RWPE1 (cell line): ENCODE measurements around the gene MGME1.

Experiments used
- CTCF ChIA-PET: fragments of 350-600 bp; sonication (Branson Sonifier 250); formaldehyde crosslinking; extraction: SDS; loops from one replicate; lab custom pipeline; 2021; lab: Yijun Ruan, JAX
- POLR2A ChIA-PET: fragments of 400-600 bp; formaldehyde crosslinking; extraction: SDS; loops from one replicate; lab custom pipeline; 2020; ENCODE audit warnings: antibody characterized with exemption; ENCODE audit not compliant: low non-redundant PET; lab: Yijun Ruan, JAX
- DNase-seq: peaks from one replicate; pipeline ENCODE4 v3.0.0; 2012; ENCODE audit warnings: low spot score
- H3K27ac ChIP-seq: fragments of 450-650 bp; 2 replicates; pipeline ENCODE4 v1.5.1; 2017
- TF ChIP-seq, protein P1 (sequence below): fragments of 450-650 bp; conservative IDR thresholded peaks from 2 replicates; pipeline ENCODE4 v1.5.1; 2017; ENCODE audit warnings: low read depth, mild to moderate bottlenecking

The MGME1 gene

DNA sequence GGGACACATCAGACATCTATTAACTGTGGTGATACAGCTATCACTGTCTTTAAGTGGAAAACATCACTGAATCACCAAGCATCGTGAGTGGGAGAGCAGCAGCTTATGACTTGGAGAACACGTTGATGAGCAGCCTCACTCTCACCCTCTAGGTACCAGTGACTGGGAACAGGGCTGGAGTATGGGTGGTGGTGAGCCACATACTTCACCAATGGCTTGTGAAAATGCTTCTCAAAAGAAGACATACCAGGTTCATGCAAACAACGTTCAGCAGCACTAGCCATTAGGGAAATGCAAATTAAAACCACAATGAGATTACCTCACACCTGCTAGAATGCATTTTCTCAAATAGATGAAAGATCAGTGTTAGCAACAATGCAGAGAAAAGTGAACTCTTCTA is 25.5 kb upstream of the MGME1 start:
- POLR2A ChIA-PET, result no interaction called here
- no peak overlapping the region for H3K27ac ChIP-seq

DNA sequence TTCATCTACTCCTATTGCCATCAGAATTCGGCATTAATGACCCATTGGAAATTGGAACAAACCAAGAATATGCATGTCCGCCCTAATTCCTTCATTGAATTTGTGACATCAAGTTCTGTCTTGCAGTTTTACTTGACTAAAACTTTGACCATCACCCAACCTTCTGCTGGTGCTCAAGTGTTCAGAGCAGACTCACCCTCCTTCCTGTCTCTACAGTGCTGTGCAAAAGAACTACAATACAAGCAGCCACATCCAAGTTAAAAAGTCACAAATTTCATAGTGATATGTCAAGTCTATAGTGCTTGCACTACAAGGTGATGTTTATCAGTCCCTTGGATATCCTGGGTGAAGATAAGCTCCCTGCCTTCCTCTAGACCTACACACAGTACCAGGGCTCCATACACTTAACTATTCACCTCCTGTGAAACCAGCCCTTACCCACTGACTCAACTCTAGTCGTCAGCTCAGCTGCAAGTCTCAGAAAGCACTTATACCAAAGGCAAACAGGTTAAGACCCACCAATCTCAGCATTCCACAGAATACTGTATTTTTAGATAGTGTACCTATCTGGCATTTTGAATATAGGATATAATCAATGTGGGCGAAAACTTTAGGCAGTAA is 23.9 kb upstream of the MGME1 start:
- ChIA-PET POLR2A (no interaction called here), CTCF (no interaction called here)
- H3K27ac ChIP-seq, result no peak overlapping the region
- DNase-seq, result no peak
- TF ChIP-seq, protein P1, sequence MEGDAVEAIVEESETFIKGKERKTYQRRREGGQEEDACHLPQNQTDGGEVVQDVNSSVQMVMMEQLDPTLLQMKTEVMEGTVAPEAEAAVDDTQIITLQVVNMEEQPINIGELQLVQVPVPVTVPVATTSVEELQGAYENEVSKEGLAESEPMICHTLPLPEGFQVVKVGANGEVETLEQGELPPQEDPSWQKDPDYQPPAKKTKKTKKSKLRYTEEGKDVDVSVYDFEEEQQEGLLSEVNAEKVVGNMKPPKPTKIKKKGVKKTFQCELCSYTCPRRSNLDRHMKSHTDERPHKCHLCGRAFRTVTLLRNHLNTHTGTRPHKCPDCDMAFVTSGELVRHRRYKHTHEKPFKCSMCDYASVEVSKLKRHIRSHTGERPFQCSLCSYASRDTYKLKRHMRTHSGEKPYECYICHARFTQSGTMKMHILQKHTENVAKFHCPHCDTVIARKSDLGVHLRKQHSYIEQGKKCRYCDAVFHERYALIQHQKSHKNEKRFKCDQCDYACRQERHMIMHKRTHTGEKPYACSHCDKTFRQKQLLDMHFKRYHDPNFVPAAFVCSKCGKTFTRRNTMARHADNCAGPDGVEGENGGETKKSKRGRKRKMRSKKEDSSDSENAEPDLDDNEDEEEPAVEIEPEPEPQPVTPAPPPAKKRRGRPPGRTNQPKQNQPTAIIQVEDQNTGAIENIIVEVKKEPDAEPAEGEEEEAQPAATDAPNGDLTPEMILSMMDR, result no peak

More for the DNA sequence above, 25.5 kb upstream of the MGME1 start:
- TF ChIP-seq, protein P1, result no peak
- no peak for DNase-seq
- CTCF ChIA-PET, result no interaction called here

DNA sequence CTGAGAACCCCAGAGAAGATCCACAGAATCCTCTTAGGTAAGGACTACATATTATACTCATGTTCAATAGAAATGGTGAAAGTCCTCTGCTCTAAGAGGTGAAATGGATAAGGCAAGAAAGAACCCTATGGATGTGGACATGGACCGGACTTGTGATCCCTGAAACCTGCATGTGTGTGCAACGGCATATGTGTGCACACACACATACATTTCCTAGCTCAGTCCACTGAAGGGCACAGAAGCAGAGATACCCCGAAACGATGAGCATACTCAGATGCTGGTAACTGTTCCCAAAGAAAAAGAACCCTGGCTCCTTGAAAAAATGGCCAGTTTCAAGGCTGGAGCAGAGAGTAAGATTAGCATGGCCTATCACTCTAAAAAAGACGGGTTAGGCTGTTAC is 22.8 kb upstream of the MGME1 start:
- DNase-seq, result no peak
- ChIA-PET POLR2A (no interaction called here), CTCF (interaction anchor here (0.6 kb wide), 1 partner anchor 472 kb away, joined by 3 read pairs; no protein-coding TSS in a partner anchor)

DNA sequence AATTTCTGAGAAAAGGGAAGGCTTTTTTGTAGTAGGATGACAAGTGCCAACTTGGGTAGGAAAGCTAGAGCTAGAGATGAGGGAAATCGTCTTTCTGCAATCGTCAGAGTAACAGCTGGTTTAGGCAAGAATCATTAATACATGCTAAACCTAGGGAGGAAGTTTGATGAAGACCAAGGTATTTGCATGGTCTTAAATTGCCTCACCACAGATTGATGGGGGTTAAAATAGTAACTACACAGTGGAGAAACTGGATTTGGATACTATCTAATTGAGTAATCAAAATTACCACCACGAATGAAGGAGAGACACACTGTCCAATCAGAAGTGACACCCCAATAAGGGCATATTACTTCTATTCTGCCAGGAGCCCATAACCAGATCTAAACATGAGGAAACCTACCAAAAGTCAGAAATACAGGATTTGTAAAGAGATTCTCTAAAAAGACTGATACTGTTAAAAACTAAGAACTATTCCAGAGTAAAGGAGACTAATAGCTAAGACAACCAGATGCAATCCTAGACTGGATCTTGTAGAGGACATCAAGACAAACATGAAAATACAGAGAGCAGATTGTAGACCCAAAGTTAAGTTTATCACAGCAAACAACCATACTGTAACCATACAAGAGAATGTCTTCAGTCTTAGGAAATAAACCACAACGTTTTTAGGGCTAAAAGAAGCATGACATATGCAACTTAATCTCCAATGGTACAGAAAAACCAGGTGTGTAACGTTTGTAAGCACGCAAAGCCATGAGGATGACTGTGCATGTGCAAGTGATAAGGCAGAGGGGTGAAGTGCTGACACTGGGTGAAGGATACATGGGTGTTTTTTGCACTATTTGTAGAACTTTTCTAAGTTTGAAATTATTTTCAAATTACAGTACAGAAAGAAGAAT is 22.0 kb upstream of the MGME1 start:
- H3K27ac ChIP-seq, result no peak overlapping the region
- TF ChIP-seq, protein P1, result no peak
- ChIA-PET POLR2A (no interaction called here), CTCF (no interaction called here)
- DNase-seq, result no peak

More for the DNA sequence above, 22.8 kb upstream of the MGME1 start:
- H3K27ac ChIP-seq, result no peak overlapping the region
- TF ChIP-seq, protein P1, result no peak

DNA sequence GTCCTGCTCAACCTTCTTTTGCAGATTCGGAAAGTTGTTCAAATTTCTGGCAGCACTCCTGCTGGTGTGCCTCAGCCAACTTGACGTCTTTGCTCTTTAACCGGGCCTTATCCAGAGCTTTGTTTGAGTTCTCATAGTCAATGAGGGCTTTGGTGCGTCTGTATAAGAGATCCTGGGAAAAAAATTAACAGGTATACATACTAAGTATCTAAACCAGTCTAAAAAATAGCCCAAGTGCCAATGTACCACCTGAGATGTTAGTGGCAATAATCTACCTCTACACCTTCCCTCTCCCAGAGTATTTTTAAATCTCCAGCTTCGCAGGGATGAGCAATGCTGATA is 21.4 kb upstream of the MGME1 start:
- ChIA-PET CTCF (interaction anchor here (0.7 kb wide), 1 partner anchor 270 kb away, joined by 3 read pairs; no protein-coding TSS in a partner anchor), POLR2A (interaction anchor here (0.5 kb wide), 1 partner anchor 10 kb away, joined by 8 read pairs; no protein-coding TSS in a partner anchor)
- H3K27ac ChIP-seq, result no peak overlapping the region
- TF ChIP-seq, protein P1, result no peak
- no peak for DNase-seq

DNA sequence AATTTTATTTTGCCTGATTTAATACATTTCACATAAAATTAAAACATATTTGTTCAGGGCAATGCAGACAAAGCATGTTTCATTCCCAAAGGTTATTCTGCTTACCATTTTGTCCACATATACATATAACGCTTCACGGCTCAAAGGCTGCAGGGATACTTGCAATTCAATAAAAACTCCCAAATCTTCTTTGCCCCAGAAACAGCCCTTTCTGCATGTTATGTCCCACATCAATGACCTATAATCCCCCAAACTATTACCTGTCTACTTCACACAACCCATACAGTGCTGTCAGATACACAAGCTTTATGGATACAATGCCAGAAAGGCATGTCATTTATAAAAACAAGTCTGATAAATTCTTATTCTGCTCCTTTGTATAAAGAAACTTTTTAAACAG is 20.4 kb upstream of the MGME1 start:
- no peak overlapping the region for H3K27ac ChIP-seq
- ChIA-PET POLR2A (no interaction called here), CTCF (no interaction called here)
- no peak for DNase-seq
- TF ChIP-seq, protein P1, result no peak
